ENCODE results near the gene HNRNPAB.
"Not testable (repeated sequence)": the region's sequence is repeated elsewhere in the genome, so short reads cannot be mapped to it uniquely, and the experiment has no call there.

The HNRNPAB gene

DNA sequence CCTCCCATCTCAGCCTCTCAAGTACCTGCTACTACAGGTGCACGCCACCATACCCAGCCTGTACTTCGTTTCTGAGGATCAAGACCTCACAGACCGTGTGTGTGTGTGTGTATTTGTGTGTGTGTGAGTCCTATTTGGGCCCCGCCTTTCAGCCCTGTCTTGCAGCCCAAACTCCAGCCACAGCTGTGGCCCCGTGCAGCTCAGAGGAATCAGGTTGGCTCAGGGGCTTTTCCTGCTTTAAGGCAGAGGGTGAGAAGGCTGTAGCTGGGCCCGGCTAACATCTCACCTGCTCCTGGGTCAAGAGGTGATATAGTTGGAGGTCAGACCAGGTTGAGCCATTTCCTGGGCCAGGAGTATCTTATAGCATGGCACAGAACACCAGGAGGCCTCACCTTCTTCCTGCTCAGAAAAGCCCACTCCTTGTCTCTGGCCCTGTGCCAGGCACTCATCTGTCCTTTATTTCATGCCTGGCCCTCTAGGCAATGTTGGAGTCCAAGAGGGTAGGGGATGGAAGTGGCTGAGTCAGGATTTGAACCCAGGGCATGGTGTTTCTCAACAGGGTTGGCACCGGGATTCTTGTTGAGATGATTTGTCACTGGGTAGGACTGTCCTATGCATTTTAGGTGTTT is 29.9 kb downstream of the HNRNPAB start:
- H3K27ac Mint-ChIP-seq = peak overlapping the region; percentile 62
- no peaks in the 10 kb centered on the region for H3K9me3 Mint-ChIP-seq
- H3K4me3 Mint-ChIP-seq = peak overlapping the region; percentile 3
- no peak for DNase-seq
- CTCF ChIA-PET = interaction anchor here (0.6 to 1.7 kb wide), 12 partner anchors 10 to 337 kb away, joined by 3 to 11 read pairs (median 4); no protein-coding TSS in a partner anchor
- H3K4me1 Mint-ChIP-seq = peaks cover 86% of the 10 kb centered on the region
- H3K36me3 Mint-ChIP-seq = peaks cover 26% of the 10 kb centered on the region
- no peaks in the 10 kb centered on the region for H3K27me3 Mint-ChIP-seq

DNA sequence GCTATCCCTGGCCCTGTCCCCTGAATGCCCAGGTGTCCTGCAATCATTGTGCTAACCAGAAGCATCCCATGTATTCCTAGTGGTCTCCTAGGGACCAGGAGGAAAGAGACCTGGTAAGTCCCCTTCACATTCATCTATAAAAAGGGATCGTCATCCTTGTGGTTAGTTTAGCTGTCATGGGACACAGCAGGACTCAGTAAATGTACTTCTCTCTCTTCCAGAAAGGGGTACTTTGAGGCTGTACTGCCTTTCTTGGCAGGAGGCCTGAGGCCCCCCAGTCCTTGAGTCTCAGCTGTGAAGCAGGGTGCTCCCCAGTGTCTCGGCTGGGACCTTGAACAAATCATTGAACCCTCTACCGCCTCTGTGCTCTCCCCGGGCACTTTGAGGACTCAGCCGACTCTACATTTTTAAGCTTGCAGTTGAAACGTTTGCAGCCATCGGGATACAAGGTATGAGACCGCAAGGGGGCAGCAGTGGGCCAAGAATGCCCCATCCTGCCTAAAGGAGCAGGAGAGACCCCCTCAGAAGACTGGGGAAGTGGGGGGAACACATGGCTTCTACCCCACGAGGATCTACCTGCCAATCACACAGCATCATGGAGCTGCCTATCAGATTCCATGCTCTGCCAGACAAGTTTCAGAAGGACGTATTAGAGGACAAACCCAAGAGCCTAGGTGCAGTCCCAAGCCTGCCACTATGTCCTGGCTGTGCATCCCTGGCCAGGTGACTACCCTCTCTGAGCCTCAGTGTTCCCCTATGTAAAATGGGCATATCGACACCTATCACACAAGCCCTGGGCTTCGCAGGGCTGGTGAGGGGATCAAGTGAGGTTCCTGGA is 30.6 kb downstream of the HNRNPAB start:
- Mint-ChIP-seq H3K4me3 (no peak overlapping the region), H3K27ac (peak overlapping the region; percentile 62), H3K9me3 (no peaks in the 10 kb centered on the region), H3K4me1 (peaks cover 84% of the 10 kb centered on the region), H3K36me3 (peaks cover 20% of the 10 kb centered on the region), H3K27me3 (no peaks in the 10 kb centered on the region)
- DNase-seq = peak; percentile 88
- CTCF ChIA-PET = interaction anchor here (0.6 to 1.7 kb wide), 11 partner anchors 9 to 337 kb away, joined by 3 to 11 read pairs (median 3); no protein-coding TSS in a partner anchor

DNA sequence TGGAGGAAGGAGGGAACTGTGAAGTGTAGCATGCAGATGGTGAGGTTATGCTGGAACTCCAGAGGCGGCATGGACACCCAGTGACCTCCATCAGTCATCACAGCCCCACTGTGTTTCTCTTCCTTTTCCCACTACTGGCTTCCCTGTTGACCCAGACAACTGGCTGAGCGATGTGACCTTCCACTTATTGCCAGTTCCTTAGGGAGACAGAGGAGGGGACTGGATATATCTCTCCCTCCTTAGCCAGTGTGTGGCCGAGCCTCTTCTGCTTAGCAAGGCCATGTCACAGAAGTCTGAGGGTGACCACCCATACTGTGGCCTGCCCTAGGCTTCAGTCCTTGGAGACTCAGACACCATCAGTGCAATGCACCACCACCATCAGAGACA is 31.2 kb downstream of the HNRNPAB start:
- CTCF ChIA-PET = interaction anchor here (0.6 to 1.7 kb wide), 7 partner anchors 20 to 506 kb away, joined by 3 to 11 read pairs (median 3); no protein-coding TSS in a partner anchor
- H3K27me3 Mint-ChIP-seq = no peaks in the 10 kb centered on the region
- no peak for DNase-seq
- H3K9me3 Mint-ChIP-seq = no peaks in the 10 kb centered on the region
- peaks cover 15% of the 10 kb centered on the region for H3K36me3 Mint-ChIP-seq
- peak overlapping the region; percentile 70 for H3K27ac Mint-ChIP-seq
- peaks cover 82% of the 10 kb centered on the region for H3K4me1 Mint-ChIP-seq
- no peak overlapping the region for H3K4me3 Mint-ChIP-seq

DNA sequence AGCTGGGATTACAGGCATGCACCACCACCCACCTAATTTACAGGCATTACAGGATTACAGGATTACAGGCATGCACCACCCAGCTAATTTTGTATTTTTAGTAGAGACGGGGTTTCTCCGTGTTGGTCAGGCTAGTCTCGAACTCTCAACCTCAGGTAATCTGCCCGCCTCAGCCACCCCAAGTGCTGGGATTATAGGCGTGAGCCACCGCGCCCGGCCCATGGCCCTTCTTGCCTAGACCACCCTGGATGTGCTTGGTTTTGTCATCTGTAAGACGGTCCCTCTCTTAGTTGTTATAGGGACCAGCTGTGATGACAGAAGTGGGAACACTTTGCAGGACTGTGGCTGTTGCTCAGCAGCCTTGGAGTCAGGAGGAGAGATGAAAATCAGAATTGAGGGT is 31.8 kb downstream of the HNRNPAB start:
- CTCF ChIA-PET = interaction anchor here (0.6 to 1.7 kb wide), 3 partner anchors 30 to 505 kb away, joined by 3 to 4 read pairs (median 4); no protein-coding TSS in a partner anchor

DNA sequence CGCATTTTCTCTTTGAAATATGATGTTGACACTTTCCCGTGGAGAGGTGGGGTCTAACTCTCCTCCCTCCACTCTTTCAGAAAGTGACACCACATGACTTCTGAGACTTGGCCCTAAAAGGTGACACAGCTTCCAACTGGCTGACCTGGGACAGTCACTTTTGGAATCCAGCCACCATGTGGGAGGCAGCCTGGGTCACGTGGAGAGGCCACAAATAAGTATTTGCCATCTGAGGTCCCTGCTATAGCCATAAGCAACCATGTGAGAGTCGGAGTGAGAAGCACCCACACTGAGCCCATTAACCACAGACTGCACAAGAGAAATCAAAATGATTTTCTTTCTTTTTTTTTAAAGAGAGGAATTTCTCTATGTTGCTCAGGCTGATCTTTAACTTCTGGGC is 32.3 kb downstream of the HNRNPAB start:
- peaks cover 4% of the 10 kb centered on the region for H3K36me3 Mint-ChIP-seq
- no peak overlapping the region for H3K4me3 Mint-ChIP-seq
- no peak for DNase-seq
- H3K27ac Mint-ChIP-seq = peak overlapping the region; percentile 73
- H3K27me3 Mint-ChIP-seq = no peaks in the 10 kb centered on the region
- H3K4me1 Mint-ChIP-seq = peaks cover 82% of the 10 kb centered on the region
- H3K9me3 Mint-ChIP-seq = no peaks in the 10 kb centered on the region
- CTCF ChIA-PET = interaction anchor here (1.5 kb wide), 1 partner anchor 30 kb away, joined by 4 read pairs; no protein-coding TSS in a partner anchor

More for the DNA sequence above, 31.8 kb downstream of the HNRNPAB start:
- DNase-seq = no peak
- Mint-ChIP-seq H3K36me3 (peaks cover 9% of the 10 kb centered on the region), H3K27ac (no peak overlapping the region), H3K4me1 (peaks cover 82% of the 10 kb centered on the region), H3K27me3 (no peaks in the 10 kb centered on the region), H3K4me3 (no peak overlapping the region), H3K9me3 (no peaks in the 10 kb centered on the region)

DNA sequence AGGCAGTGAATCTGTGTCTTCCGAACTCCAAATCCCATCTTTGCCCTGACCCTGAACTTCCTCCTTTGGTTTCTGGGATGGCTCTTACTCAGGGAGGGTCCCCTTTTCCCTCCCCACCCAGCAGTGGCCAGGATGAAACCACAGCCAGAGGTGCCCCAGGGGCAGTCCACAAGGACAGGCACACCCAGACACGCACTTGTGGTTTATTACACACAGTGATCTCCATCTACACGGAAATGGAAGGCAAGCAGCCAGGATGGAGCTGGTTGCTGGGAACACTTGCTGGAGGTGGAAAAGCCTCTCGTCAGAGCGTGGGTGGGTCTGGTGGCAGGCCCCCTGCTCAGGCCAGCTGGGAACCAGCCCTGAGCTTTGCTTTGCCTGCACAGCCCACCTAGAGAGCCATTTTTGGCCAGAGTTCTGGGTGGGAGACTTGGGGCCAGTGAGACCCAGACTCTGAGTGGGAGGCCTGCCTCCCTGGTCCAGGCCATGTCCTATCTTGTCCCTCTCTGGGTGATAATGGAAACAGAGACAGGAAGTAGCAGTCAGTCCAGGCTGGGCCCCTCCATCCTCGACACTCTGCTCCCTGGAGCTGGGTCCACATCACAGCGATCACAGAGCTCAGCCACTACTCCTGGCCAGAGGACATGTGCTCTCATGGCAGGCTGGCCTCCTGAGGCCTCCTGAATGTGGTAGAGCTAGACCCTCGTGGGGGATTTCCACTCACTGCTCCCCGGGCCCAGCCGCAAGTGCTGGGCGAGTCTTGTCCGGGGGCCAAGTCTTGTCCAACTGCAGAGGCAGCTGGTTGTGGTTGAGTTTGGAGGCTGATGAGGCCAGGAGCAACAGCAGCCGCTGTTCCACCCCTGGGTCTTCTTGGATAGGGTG is 33.3 kb downstream of the HNRNPAB start:
- Mint-ChIP-seq H3K36me3 (no peaks in the 10 kb centered on the region), H3K9me3 (no peaks in the 10 kb centered on the region), H3K4me3 (no peak overlapping the region), H3K4me1 (peaks cover 87% of the 10 kb centered on the region), H3K27ac (peak overlapping the region; percentile 97), H3K27me3 (no peaks in the 10 kb centered on the region)
- DNase-seq = no peak
- CTCF ChIA-PET = interaction anchor here (1.0 kb wide), 1 partner anchor 14 kb away, joined by 3 read pairs; no protein-coding TSS in a partner anchor

DNA sequence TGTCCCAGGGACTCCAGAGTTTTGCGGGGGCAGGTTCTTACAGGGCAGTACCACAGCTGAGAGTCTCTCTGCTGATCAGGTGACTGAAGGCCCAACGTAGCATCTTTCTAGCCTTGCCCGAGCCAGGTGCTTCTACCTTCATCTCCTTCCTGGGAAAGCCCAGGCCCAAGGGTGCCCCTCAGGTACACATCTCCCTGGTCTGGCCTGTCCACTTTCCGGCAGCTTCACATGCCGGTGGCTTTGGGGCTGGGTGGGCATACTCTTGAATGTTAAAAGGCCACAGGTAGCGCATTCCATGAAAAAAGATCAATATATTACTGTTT is 33.9 kb downstream of the HNRNPAB start:
- Mint-ChIP-seq H3K4me3 (no peak overlapping the region), H3K36me3 (no peaks in the 10 kb centered on the region), H3K9me3 (no peaks in the 10 kb centered on the region), H3K4me1 (peaks cover 84% of the 10 kb centered on the region), H3K27me3 (no peaks in the 10 kb centered on the region), H3K27ac (peak overlapping the region; percentile 97)
- CTCF ChIA-PET = interaction anchor here (1.0 kb wide), 2 partner anchors 10 to 14 kb away, joined by 3 read pairs; no protein-coding TSS in a partner anchor
- DNase-seq = no peak

DNA sequence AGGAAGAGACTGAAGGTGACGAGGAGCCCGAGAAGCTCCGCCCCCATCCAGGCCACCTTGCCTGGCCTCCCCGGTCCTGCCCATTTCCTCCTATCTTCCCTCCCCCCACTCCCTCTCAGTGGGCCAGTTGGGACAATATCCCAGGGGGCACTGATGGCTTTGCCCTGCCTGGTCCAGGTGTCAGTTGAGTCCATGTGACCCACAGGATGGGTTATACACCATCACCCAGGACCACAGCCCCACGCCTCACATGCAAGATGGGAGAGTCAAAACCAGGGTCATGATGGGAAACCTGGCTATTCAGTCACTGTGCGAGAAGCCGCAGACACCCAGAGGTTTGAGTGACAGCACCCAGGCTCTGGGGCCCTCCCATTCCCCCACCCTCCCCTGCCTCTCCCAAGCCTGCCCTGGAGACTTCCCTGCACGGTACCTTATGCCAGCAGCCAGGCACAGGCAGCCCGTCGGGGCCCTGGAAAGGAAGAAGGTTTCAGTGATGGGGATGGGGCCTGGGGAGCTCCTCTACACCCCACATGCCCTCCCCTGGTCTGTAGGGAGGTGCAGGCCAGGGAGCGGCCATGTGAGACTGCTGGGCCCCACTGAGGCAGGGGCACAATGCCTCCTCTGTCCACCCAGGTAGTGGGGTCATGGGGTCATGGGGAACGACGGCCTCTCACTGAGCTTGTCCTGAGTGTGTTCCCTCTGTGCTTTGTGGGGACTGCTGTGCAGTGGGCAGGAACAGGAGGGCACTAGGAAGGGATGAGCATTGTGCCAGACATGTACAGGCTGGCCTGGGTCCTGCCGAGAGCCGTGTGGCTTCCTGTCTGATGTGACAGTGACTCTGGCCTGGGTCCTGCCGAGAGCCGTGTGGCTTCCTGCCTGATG is 34.6 kb downstream of the HNRNPAB start:
- CTCF ChIA-PET = interaction anchor here (1.0 kb wide), 1 partner anchor 9 kb away, joined by 3 read pairs; no protein-coding TSS in a partner anchor
- Mint-ChIP-seq H3K27me3 (no peaks in the 10 kb centered on the region), H3K9me3 (no peaks in the 10 kb centered on the region), H3K4me3 (peak overlapping the region; percentile 46), H3K4me1 (peaks cover 86% of the 10 kb centered on the region), H3K27ac (peak overlapping the region; percentile 97), H3K36me3 (no peaks in the 10 kb centered on the region)
- peak; percentile 50 for DNase-seq

DNA sequence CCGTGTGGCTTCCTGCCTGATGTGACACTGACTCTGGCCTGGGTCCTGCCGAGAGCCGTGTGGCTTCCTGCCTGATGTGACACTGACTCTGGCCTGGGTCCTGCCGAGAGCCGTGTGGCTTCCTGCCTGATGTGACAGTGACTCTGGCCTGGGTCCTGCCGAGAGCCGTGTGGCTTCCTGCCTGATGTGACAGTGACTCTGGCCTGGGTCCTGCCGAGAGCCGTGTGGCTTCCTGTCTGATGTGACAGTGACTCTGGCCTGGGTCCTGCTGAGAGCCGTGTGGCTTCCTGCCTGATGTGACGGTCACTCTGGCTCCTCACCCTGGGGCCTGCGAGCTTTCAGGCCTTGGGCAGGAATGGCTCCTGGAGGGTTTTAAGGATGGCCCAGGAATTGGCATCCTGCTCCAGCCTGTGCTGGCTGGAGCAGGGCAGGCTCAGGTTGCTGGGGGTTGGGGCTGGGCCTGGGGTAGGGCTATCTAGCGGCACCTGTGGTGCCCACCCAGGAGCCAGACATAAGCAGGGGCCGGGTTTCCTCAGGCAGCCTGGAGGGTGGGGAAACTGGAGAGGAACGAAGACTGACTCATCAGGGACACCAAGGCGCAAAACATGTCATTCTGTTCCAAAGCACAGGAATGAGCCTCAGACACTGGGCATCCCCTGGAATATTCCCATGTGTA is 35.4 kb downstream of the HNRNPAB start:
- DNase-seq = peak; percentile 48
- CTCF ChIA-PET, H3K9me3 Mint-ChIP-seq, H3K27me3 Mint-ChIP-seq, H3K36me3 Mint-ChIP-seq: not testable (repeated sequence)
- peak overlapping the region; percentile 91 for H3K27ac Mint-ChIP-seq
- H3K4me1 Mint-ChIP-seq = peaks cover 78% of the 10 kb centered on the region
- peak overlapping the region; percentile 59 for H3K4me3 Mint-ChIP-seq

DNA sequence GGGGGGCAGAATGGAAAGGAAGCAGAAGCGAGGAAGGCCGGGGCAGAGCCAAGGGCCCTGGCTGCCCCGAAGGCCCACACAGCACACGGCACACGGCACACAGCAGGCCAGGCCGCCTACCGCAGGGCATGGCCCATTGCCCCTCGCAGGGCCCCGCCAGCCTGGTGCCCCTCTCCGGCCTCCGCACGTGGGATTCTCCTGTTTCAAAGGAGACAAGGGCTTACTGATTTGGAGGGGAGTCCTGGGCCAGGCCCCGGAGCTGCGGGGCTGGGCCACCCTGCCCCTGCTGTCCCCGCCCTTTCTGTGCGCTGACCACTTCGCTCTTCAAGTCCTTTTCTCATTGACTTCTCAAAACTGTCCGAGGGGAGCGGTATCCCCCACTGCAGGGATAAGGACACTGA is 36.0 kb downstream of the HNRNPAB start:
- DNase-seq = no peak
- H3K4me3 Mint-ChIP-seq = peak overlapping the region; percentile 80
- H3K9me3 Mint-ChIP-seq = no peaks in the 10 kb centered on the region
- peaks cover 72% of the 10 kb centered on the region for H3K4me1 Mint-ChIP-seq
- H3K36me3 Mint-ChIP-seq = no peaks in the 10 kb centered on the region
- H3K27ac Mint-ChIP-seq = peak overlapping the region; percentile 96
- H3K27me3 Mint-ChIP-seq = no peaks in the 10 kb centered on the region
- CTCF ChIA-PET = no interaction called here

DNA sequence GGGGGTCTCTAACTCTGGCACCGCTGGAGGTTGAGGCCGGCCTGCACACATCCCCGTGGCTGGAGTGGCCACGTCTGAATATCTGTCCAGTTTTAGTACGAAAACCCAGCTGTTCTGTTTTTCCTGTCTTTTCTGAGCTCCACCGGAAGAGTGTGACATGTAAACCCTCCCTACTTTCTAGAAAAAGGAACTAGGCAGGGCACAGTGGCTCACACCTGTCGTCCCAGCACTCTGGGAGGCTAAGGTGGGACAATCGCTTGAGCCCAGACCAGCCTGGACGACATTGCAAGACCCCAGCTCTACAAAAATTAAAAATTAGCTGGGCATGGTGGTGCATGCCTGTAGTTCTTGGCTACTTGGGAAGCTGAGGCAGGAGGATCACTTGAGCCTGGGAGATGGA is 36.4 kb downstream of the HNRNPAB start:
- Mint-ChIP-seq H3K4me1 (peaks cover 68% of the 10 kb centered on the region), H3K27ac (peak overlapping the region; percentile 96), H3K36me3 (no peaks in the 10 kb centered on the region), H3K27me3 (no peaks in the 10 kb centered on the region), H3K9me3 (no peaks in the 10 kb centered on the region), H3K4me3 (peak overlapping the region; percentile 80)
- CTCF ChIA-PET = no interaction called here
- no peak for DNase-seq

DNA sequence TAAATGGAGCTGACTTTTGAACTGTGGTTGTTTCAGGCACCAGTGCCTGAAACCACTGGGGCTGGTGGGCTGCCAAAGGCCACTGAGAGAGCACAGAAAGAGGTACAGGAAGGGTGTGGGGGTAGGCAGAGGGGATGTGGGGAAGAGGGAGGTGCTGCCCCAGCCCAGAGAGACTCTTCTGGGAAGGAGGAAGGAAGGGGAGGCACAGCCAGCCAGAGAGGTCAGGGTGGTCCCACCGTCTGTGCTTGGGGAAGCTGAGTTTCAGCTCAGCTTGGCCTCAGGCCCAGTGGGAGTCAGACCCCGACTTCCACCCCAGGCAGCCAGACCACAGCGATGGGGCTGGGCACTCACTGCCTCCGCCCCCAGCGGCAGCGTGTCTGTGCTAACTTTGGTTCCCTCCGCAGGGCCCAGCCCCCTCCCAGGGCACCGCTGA is 36.9 kb downstream of the HNRNPAB start:
- DNase-seq = peak; percentile 48
- no peaks in the 10 kb centered on the region for H3K36me3 Mint-ChIP-seq
- H3K27me3 Mint-ChIP-seq = no peaks in the 10 kb centered on the region
- peak overlapping the region; percentile 96 for H3K27ac Mint-ChIP-seq
- CTCF ChIA-PET = no interaction called here
- H3K4me3 Mint-ChIP-seq = peak overlapping the region; percentile 80
- peaks cover 64% of the 10 kb centered on the region for H3K4me1 Mint-ChIP-seq
- H3K9me3 Mint-ChIP-seq = no peaks in the 10 kb centered on the region

Data from activated naive CD4-positive, alpha-beta T cell treated with anti-CD3 and anti-CD28 coated beads, Interleukin-2, amount 10 ng/mL, durations not matched to agents 7 days and 5 days (primary cell).